Gastroesophageal sphincter (tissue), 4 donors: ENCODE results near the gene MRPL46. TPM values are rescaled to one million over a fixed set of nuclear protein-coding genes. Genes with fewer than 3 reads are reported as not detected.

Experiments used
- ATAC-seq: fragments of 150-250 bp; one replicate; pipeline ENCODE4 v1.9.1; 2016; ENCODE audit warnings: mild to moderate bottlenecking, moderate library complexity
- H3K27ac ChIP-seq, 4 donors: fragments of 200-600 bp; sonication (generic) in 3 of 4; 1 replicate in 3 of 4; 2 replicates in 1 of 4; pipeline ENCODE4 v1.5.1; 2016 to 2019
- H3K27me3 ChIP-seq: fragments of 200-600 bp; sonication (generic); one replicate; pipeline ENCODE4 v1.5.1; 2019
- H3K36me3 ChIP-seq, 2 donors: fragments of 200-600 bp; sonication (generic); one replicate each; pipeline ENCODE4 v1.5.1; 2019; ENCODE audit warnings: control low read depth in 1 of 2
- H3K4me1 ChIP-seq, 3 donors: fragments of 200-600 bp; sonication (generic); 1 replicate in 2 of 3; 2 replicates in 1 of 3; pipeline ENCODE4 v1.5.1; 2016 to 2019; ENCODE audit warnings: control low read depth in 2 of 3
- H3K4me3 ChIP-seq, 2 donors: fragments of 200-600 bp; sonication (generic); one replicate each; pipeline ENCODE4 v1.5.1; 2019; ENCODE audit warnings: mild to moderate bottlenecking in 1 of 2, moderate library complexity in 1 of 2
- H3K9me3 ChIP-seq, 3 donors: fragments of 200-600 bp; sonication (generic); one replicate each; pipeline ENCODE4 v1.5.1; 2017 to 2019; ENCODE audit warnings: control low read depth in 2 of 3
- EP300 ChIP-seq: sonication (generic); formaldehyde crosslinking; IDR thresholded peaks from one replicate; pipeline ENCODE4 v1.6.1; 2017; ENCODE audit warnings: antibody characterized with exemption, mild to moderate bottlenecking
- POLR2A ChIP-seq, 2 donors: fragments of 450-650 bp; IDR thresholded peaks; one replicate each; pipeline ENCODE4 v1.6.1; 2017; ENCODE audit warnings: antibody characterized with exemption in 2 of 2, mild to moderate bottlenecking in 2 of 2, moderate library complexity in 1 of 2
- POLR2AphosphoS5 ChIP-seq: sonication (generic); formaldehyde crosslinking; IDR thresholded peaks from one replicate; pipeline ENCODE4 v1.6.1; 2017; ENCODE audit warnings: antibody characterized with exemption
- WGBS, 2 donors: methylation state at CpG; one replicate each; pipeline ENCODE4 v1.1.5; 2018; ENCODE audit warnings: low coverage in 1 of 2; 5-methylcytosine and 5-hydroxymethylcytosine counted together
- total RNA-seq, 4 donors: library from RNA; depleted of rRNA; stranded (reverse); fragments of >200 nt; gene quantifications; one replicate each; pipeline ENCODE4 v1.1.0, GENCODE V29; 2016
- TF ChIP-seq, protein P1 (sequence below), 4 experiments: fragments of 200-600 bp in 2 of 4; fragments of 450-650 bp in 2 of 4; sonication (generic) in 1 of 4; IDR thresholded peaks; one replicate each; pipeline ENCODE4 v1.5.1; 2017 to 2019; ENCODE audit warnings: antibody characterized with exemption in 4 of 4, mild to moderate bottlenecking in 2 of 4, moderate library complexity in 2 of 4

Gene MRPL46
- total RNA-seq, 4 donors from 2014 or later: 22.6 to 26.9 (median 22.9) TPM

DNA sequence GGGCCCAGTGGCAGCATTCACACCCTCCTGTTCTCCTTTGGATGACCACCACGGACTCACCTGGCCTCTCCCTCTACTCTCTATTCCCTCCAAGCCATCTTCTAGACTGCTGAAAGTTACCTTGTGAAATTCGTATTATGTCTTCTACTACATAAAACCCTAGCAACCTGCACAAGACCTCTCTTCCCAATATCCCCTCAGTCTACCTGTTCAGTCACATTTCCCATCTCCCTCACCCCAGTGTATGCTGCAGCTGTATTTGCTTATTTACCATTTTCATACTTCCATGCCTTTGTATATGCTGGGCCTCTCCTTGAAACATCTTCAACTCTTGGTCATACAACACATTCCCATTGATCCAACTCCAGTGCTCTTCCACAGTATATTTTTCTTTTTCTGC, 44.0 kb upstream of the MRPL46 start:
- Histone ChIP-seq H3K36me3 (peaks cover 0 to 90% of the 10 kb centered on the region in 2 donors), H3K9me3 (no peaks in the 10 kb centered on the region), H3K27me3 (no peaks in the 10 kb centered on the region), H3K4me3 (no peak overlapping the region), H3K4me1 (no peaks in the 10 kb centered on the region), H3K27ac (no peak overlapping the region)
- ATAC-seq: no peak
- TF ChIP-seq, protein P1, sequence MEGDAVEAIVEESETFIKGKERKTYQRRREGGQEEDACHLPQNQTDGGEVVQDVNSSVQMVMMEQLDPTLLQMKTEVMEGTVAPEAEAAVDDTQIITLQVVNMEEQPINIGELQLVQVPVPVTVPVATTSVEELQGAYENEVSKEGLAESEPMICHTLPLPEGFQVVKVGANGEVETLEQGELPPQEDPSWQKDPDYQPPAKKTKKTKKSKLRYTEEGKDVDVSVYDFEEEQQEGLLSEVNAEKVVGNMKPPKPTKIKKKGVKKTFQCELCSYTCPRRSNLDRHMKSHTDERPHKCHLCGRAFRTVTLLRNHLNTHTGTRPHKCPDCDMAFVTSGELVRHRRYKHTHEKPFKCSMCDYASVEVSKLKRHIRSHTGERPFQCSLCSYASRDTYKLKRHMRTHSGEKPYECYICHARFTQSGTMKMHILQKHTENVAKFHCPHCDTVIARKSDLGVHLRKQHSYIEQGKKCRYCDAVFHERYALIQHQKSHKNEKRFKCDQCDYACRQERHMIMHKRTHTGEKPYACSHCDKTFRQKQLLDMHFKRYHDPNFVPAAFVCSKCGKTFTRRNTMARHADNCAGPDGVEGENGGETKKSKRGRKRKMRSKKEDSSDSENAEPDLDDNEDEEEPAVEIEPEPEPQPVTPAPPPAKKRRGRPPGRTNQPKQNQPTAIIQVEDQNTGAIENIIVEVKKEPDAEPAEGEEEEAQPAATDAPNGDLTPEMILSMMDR (IDR thresholded peaks at IDR 0.05): no peak
- TF ChIP-seq POLR2A (IDR thresholded peaks at IDR 0.05) (no peak), POLR2AphosphoS5 (no peak), EP300 (no peak)
- WGBS, 2 donors: 92 to 98% methylated on average over 2 of the region's 2 CpGs

GRCh38 chr15:88509964-88510363, 42.8 kb upstream of the MRPL46 start:
- Histone ChIP-seq H3K9me3 (no peaks in the 10 kb centered on the region), H3K27me3 (no peaks in the 10 kb centered on the region), H3K4me1 (no peaks in the 10 kb centered on the region), H3K4me3 (no peak overlapping the region), H3K27ac (no peak overlapping the region), H3K36me3 (peaks cover 0 to 89% of the 10 kb centered on the region in 2 donors)
- TF ChIP-seq, protein P1 (IDR thresholded peaks at IDR 0.05): no peak
- no peak for TF ChIP-seq POLR2A (IDR thresholded peaks at IDR 0.05)
- no peak for TF ChIP-seq EP300
- TF ChIP-seq POLR2AphosphoS5: no peak
- ATAC-seq: no peak

DNA sequence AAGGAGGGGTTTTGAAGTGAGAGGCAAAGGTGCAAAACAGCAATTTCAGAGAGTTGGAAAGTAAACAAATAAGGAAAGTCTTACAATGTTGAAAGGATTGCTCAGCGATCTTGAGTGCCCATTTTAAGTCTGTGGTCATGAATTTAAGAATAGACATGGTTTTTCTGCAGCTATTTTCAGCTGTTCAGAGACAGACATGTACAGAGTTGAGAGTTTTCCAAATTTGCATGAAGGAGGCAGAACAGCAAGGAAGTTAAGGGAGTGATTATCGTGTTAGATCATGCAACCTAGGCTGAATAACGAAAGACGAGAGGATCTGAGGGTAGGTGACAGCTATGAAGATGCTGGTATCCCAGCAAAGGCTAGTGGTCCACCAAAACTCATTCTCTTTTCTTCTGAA, 42.1 kb upstream of the MRPL46 start:
- H3K36me3 ChIP-seq: peaks cover 0 to 92% of the 10 kb centered on the region in 2 donors
- no peaks in the 10 kb centered on the region for H3K9me3 ChIP-seq
- TF ChIP-seq, protein P1 (IDR thresholded peaks at IDR 0.05): no peak
- no peak for TF ChIP-seq POLR2AphosphoS5
- TF ChIP-seq POLR2A (IDR thresholded peaks at IDR 0.05): no peak
- no peak for TF ChIP-seq EP300
- no peaks in the 10 kb centered on the region for H3K27me3 ChIP-seq
- H3K4me3 ChIP-seq: no peak overlapping the region
- WGBS, 2 donors: 92 to 100% methylated on average over 2 to 4 of the region's 4 CpGs
- no peak overlapping the region for H3K27ac ChIP-seq
- no peaks in the 10 kb centered on the region for H3K4me1 ChIP-seq
- no peak for ATAC-seq

DNA sequence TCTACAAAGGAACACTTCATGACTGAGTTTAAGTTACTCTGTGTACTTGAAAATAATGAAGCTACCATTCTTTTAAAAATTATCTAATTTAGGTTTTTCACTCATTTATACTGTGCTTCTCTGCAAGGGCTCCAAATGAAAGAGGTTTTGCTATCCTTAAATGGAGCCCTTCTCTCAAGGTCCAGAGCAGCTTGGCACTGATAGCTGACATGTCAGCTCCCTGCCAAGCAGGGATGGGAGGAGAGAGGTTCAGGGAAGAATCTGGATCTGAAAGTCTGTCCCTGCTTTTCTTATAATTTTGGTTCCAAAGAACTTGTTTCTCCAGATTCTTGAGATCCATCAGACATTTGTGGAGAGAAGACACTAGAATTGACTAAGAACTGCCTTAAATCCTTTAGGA, 39.4 kb upstream of the MRPL46 start:
- Histone ChIP-seq H3K4me1 (no peaks in the 10 kb centered on the region), H3K27ac (no peak overlapping the region), H3K4me3 (no peak overlapping the region), H3K9me3 (no peaks in the 10 kb centered on the region), H3K36me3 (peaks cover 0 to 94% of the 10 kb centered on the region in 2 donors), H3K27me3 (no peaks in the 10 kb centered on the region)
- TF ChIP-seq, protein P1 (IDR thresholded peaks at IDR 0.05): no peak
- TF ChIP-seq EP300 (no peak), POLR2AphosphoS5 (no peak), POLR2A (IDR thresholded peaks at IDR 0.05) (no peak)
- no peak for ATAC-seq

DNA sequence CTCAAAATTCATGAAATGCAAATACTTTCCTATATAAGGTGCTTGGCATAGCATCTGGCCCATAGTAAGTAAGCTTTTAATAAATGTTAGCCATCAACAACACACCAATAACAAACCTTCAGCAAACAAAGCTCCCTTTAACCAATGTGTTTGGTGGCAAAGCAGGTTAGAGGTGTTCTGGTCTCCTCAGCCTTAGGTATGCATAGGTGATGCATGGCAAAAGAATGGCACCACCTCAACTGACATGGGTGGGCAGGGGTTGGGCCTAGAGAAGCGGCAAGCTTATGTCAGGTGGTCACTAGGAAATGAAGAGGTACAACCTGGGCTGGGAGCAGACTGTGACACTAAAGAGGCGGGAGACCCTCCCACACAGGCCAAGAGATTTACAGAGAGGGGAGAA, 38.5 kb upstream of the MRPL46 start:
- ATAC-seq: no peak
- Histone ChIP-seq H3K27ac (no peak overlapping the region), H3K4me3 (no peak overlapping the region), H3K27me3 (no peaks in the 10 kb centered on the region), H3K9me3 (no peaks in the 10 kb centered on the region), H3K36me3 (peaks cover 0 to 88% of the 10 kb centered on the region in 2 donors), H3K4me1 (no peaks in the 10 kb centered on the region)
- TF ChIP-seq POLR2AphosphoS5: no peak
- TF ChIP-seq EP300: no peak
- no peak for TF ChIP-seq POLR2A (IDR thresholded peaks at IDR 0.05)
- TF ChIP-seq, protein P1 (IDR thresholded peaks at IDR 0.05): no peak
- WGBS, 2 donors: 100% methylated on average over 2 of the region's 2 CpGs; no CpG with 5 or more reads in 1 of the 2 donors
